Neural progenitor cell (in vitro differentiated cells): ENCODE data around the gene PRLR. TPM values are rescaled to one million over a fixed set of nuclear protein-coding genes. Genes with fewer than 3 reads are reported as not detected.
"Not testable (repeated sequence)": the region's sequence is repeated elsewhere in the genome, so short reads cannot be mapped to it uniquely, and the experiment has no call there.

ENCODE experiments used
- DNase-seq: peaks from one replicate; pipeline ENCODE4 v3.0.0-alpha.2; 2016; ENCODE audit warnings: low spot score
- H2AFZ ChIP-seq: fragments of 200-600 bp; sonication (generic); replicated peaks from 2 replicates; pipeline ENCODE4 v1.6.1; 2016; ENCODE audit warnings: antibody characterized with exemption
- H3F3A ChIP-seq: fragments of 200-600 bp; sonication (generic); 2 replicates; pipeline ENCODE4 v1.6.1; 2016; ENCODE audit warnings: antibody characterized with exemption, low read depth
- H3K27ac ChIP-seq: fragments of 200-600 bp; sonication (generic); 2 replicates; pipeline ENCODE4 v1.5.1; 2016; ENCODE audit warnings: mild to moderate bottlenecking
- H3K27me3 ChIP-seq: fragments of 200-600 bp; sonication (generic); 2 replicates; pipeline ENCODE4 v1.6.1; 2016; ENCODE audit warnings: mild to moderate bottlenecking, moderate library complexity
- H3K36me3 ChIP-seq: fragments of 200-600 bp; sonication (generic); 2 replicates; pipeline ENCODE4 v1.5.1; 2016
- H3K4me1 ChIP-seq: fragments of 200-600 bp; sonication (generic); 2 replicates; pipeline ENCODE4 v1.6.1; 2016; ENCODE audit warnings: mixed run types
- H3K4me2 ChIP-seq: fragments of 200-600 bp; sonication (generic); 2 replicates; pipeline ENCODE4 v1.6.1; 2016
- H3K4me3 ChIP-seq: fragments of 200-600 bp; sonication (generic); 2 replicates; pipeline ENCODE4 v1.5.1; 2016
- H3K79me2 ChIP-seq: fragments of 200-600 bp; sonication (generic); 2 replicates; pipeline ENCODE4 v1.6.1; 2016; ENCODE audit warnings: low read depth
- H3K9ac ChIP-seq: fragments of 200-600 bp; sonication (generic); 2 replicates; pipeline ENCODE4 v1.6.1; 2016
- H3K9me3 ChIP-seq: fragments of 200-600 bp; sonication (generic); 2 replicates; pipeline ENCODE4 v1.5.1; 2016; ENCODE audit warnings: low read depth
- H4K20me1 ChIP-seq: fragments of 200-600 bp; sonication (generic); 2 replicates; pipeline ENCODE4 v1.6.1; 2016; ENCODE audit warnings: low read depth
- H3K27ac Mint-ChIP-seq: 3 replicates; pipeline ENCODE4 v1.8.0; 2021; ENCODE audit warnings: mixed read lengths
- H3K27me3 Mint-ChIP-seq: 2 replicates; pipeline ENCODE4 v1.8.0; 2022; ENCODE audit warnings: low read depth, mild to moderate bottlenecking, inconsistent platforms, moderate library complexity, mixed read lengths; ENCODE audit not compliant: insufficient read depth
- H3K36me3 Mint-ChIP-seq: 3 replicates; pipeline ENCODE4 v1.8.0; 2021; ENCODE audit warnings: mixed read lengths
- H3K4me1 Mint-ChIP-seq: 3 replicates; pipeline ENCODE4 v1.8.0; 2021; ENCODE audit warnings: mixed read lengths
- H3K4me3 Mint-ChIP-seq: 3 replicates; pipeline ENCODE4 v1.8.0; 2021; ENCODE audit warnings: mild to moderate bottlenecking, moderate library complexity, mixed read lengths
- H3K9me3 Mint-ChIP-seq: 3 replicates; pipeline ENCODE4 v1.8.0; 2020; ENCODE audit warnings: mixed read lengths
- EZH2 ChIP-seq: fragments of 200-600 bp; sonication (generic); IDR thresholded peaks from 2 replicates; pipeline ENCODE4 v1.6.1; 2017; ENCODE audit warnings: antibody characterized with exemption, mild to moderate bottlenecking, moderate library complexity
- EZH2phosphoT487 ChIP-seq: fragments of 200-600 bp; sonication (generic); IDR thresholded peaks from 2 replicates; pipeline ENCODE4 v1.6.1; 2017; ENCODE audit warnings: antibody characterized with exemption
- total RNA-seq: library from RNA; depleted of rRNA; stranded (reverse); fragments of >200 nt; gene quantifications from 2 replicates; pipeline ENCODE4 v1.2.3, GENCODE V29; 2015; ENCODE audit warnings: low replicate concordance
- TF ChIP-seq, protein P1 (sequence below): fragments of 200-600 bp; sonication (generic); IDR thresholded peaks from 2 replicates; pipeline ENCODE4 v1.5.1; 2017; ENCODE audit warnings: antibody characterized with exemption, mild to moderate bottlenecking

PRLR gene
- total RNA-seq, 1 donor from 2014 or later: 0.51 TPM

DNA sequence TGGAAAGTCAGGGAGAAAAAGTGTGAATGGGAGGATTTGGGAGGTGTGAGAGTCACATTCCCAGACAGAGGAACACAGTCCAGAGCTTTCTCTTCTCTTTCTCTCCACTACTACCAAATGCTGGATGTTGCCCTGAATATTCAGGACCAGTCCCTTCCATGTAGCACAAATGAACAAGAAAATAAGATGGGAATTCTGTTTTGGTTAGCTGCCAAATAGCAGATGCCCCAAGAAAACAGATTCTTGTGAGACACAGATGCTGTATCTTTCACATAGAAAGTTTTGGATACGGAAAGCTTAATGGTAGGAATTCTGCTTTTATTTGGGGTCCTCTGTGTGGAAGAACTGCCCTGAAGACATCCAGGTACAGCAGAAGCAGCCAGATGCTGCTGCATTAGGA lies 37.8 kb downstream of the PRLR start:
- H3K4me1 Mint-ChIP-seq: peaks cover 9% of the 10 kb centered on the region
- H3K27ac Mint-ChIP-seq: no peak overlapping the region
- H3K36me3 Mint-ChIP-seq: peaks cover 2% of the 10 kb centered on the region
- TF ChIP-seq, protein P1, sequence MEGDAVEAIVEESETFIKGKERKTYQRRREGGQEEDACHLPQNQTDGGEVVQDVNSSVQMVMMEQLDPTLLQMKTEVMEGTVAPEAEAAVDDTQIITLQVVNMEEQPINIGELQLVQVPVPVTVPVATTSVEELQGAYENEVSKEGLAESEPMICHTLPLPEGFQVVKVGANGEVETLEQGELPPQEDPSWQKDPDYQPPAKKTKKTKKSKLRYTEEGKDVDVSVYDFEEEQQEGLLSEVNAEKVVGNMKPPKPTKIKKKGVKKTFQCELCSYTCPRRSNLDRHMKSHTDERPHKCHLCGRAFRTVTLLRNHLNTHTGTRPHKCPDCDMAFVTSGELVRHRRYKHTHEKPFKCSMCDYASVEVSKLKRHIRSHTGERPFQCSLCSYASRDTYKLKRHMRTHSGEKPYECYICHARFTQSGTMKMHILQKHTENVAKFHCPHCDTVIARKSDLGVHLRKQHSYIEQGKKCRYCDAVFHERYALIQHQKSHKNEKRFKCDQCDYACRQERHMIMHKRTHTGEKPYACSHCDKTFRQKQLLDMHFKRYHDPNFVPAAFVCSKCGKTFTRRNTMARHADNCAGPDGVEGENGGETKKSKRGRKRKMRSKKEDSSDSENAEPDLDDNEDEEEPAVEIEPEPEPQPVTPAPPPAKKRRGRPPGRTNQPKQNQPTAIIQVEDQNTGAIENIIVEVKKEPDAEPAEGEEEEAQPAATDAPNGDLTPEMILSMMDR: no peak
- no peak for TF ChIP-seq EZH2phosphoT487
- TF ChIP-seq EZH2: no peak
- DNase-seq: no peak
- Histone ChIP-seq H3K4me1 (no peaks in the 10 kb centered on the region), H3K36me3 (no peaks in the 10 kb centered on the region), H2AFZ (no peak overlapping the region), H4K20me1 (no peaks in the 10 kb centered on the region), H3K4me3 (no peak overlapping the region), H3K9me3 (no peaks in the 10 kb centered on the region), H3F3A (no peaks in the 10 kb centered on the region), H3K9ac (no peak overlapping the region), H3K4me2 (no peak overlapping the region), H3K27ac (no peak overlapping the region), H3K27me3 (no peaks in the 10 kb centered on the region), H3K79me2 (no peaks in the 10 kb centered on the region)
- H3K4me3 Mint-ChIP-seq: no peak overlapping the region
- H3K27me3 Mint-ChIP-seq: no peaks in the 10 kb centered on the region
- H3K9me3 Mint-ChIP-seq: peaks cover 2% of the 10 kb centered on the region

GRCh38 chr5:35189801-35190200 lies 40.5 kb downstream of the PRLR start:
- not testable (repeated sequence) for H3K27me3 ChIP-seq, DNase-seq, H3K36me3 Mint-ChIP-seq, H3K4me1 Mint-ChIP-seq, H3K4me3 ChIP-seq, H3K79me2 ChIP-seq, H3K9ac ChIP-seq, H3K27ac ChIP-seq, H4K20me1 ChIP-seq, H3K36me3 ChIP-seq, H3K9me3 ChIP-seq, H3K27ac Mint-ChIP-seq, H3K27me3 Mint-ChIP-seq, H3K4me3 Mint-ChIP-seq, H3K9me3 Mint-ChIP-seq, H2AFZ ChIP-seq, H3F3A ChIP-seq, H3K4me2 ChIP-seq, H3K4me1 ChIP-seq

DNA sequence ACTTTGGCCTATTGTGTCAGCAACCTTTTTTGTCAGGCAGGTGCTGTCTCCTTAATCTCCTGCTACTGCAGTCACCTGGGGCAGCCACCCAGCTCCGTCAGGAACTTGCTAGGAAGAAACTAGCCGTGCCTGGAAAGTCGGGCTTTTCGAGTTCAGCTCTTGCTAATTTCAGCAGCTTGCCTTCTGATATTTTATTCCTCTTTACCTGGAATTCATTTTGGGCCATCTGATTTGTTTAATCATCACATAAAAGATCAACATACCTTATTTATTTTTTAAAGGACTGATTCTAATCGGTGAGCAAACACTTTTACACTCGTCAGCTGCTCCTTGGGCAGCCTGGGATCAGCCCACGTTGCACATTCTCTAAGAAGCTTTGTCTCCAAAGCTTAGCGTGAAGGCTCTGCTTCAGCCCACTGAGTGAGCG lies 42.2 kb downstream of the PRLR start:
- Mint-ChIP-seq H3K27ac (no peak overlapping the region), H3K4me1 (peaks cover 8% of the 10 kb centered on the region), H3K27me3 (no peaks in the 10 kb centered on the region), H3K4me3 (no peak overlapping the region), H3K36me3 (peaks cover 2% of the 10 kb centered on the region), H3K9me3 (peaks cover 2% of the 10 kb centered on the region)
- no peaks in the 10 kb centered on the region for H3K27me3 ChIP-seq
- no peak overlapping the region for H3K9ac ChIP-seq
- peak; percentile 20 for DNase-seq
- H4K20me1 ChIP-seq: no peaks in the 10 kb centered on the region
- no peaks in the 10 kb centered on the region for H3K79me2 ChIP-seq
- H3K9me3 ChIP-seq: no peaks in the 10 kb centered on the region
- no peaks in the 10 kb centered on the region for H3F3A ChIP-seq
- H3K4me1 ChIP-seq: no peaks in the 10 kb centered on the region
- H2AFZ ChIP-seq: peak overlapping the region; percentile 31
- TF ChIP-seq EZH2phosphoT487 (no peak), EZH2 (no peak)
- TF ChIP-seq, protein P1: no peak
- no peak overlapping the region for H3K4me3 ChIP-seq
- H3K4me2 ChIP-seq: no peak overlapping the region
- H3K27ac ChIP-seq: no peak overlapping the region
- H3K36me3 ChIP-seq: no peaks in the 10 kb centered on the region

DNA sequence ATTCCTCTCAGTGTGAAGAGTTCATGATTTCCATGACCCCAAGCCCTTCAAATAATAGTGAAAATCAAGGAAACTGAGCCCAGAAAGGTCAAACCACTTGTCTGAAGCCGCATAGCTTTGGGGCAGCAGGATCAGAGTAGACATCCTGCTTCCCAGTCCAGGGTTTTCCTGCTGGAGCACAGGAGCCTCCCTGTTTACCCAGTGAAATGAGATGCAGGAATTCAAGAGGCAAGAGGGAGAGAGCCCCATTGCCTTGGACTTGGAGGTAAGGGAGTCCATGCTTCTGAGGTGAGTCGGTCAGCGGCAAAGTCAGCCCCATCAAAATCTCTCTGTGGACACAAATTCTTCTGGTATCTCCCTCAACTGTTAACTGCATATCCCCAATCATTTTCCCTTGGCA lies 42.7 kb downstream of the PRLR start:
- peaks cover 12% of the 10 kb centered on the region for H3K4me1 Mint-ChIP-seq
- H4K20me1 ChIP-seq, H3K9me3 ChIP-seq, H3K9ac ChIP-seq, H3K27me3 Mint-ChIP-seq, DNase-seq, H3K27ac Mint-ChIP-seq, H3K4me2 ChIP-seq, H3K4me1 ChIP-seq, H3K36me3 ChIP-seq, H3K4me3 ChIP-seq, H2AFZ ChIP-seq, H3K27ac ChIP-seq, H3K27me3 ChIP-seq, H3K36me3 Mint-ChIP-seq, H3F3A ChIP-seq, H3K79me2 ChIP-seq, H3K4me3 Mint-ChIP-seq, H3K9me3 Mint-ChIP-seq: not testable (repeated sequence)
